ENCODE data around the gene ANGPTL4. TPM values are rescaled to one million over a fixed set of nuclear protein-coding genes. Genes with fewer than 3 reads are reported as not detected.

ANGPTL4 gene
- total and polyA plus RNA-seq, 2 of the 13 experiments (the other 11 are each of a cell fraction or from before 2014, with no cell fraction given), result 0.80 to 21.7 TPM

DNA sequence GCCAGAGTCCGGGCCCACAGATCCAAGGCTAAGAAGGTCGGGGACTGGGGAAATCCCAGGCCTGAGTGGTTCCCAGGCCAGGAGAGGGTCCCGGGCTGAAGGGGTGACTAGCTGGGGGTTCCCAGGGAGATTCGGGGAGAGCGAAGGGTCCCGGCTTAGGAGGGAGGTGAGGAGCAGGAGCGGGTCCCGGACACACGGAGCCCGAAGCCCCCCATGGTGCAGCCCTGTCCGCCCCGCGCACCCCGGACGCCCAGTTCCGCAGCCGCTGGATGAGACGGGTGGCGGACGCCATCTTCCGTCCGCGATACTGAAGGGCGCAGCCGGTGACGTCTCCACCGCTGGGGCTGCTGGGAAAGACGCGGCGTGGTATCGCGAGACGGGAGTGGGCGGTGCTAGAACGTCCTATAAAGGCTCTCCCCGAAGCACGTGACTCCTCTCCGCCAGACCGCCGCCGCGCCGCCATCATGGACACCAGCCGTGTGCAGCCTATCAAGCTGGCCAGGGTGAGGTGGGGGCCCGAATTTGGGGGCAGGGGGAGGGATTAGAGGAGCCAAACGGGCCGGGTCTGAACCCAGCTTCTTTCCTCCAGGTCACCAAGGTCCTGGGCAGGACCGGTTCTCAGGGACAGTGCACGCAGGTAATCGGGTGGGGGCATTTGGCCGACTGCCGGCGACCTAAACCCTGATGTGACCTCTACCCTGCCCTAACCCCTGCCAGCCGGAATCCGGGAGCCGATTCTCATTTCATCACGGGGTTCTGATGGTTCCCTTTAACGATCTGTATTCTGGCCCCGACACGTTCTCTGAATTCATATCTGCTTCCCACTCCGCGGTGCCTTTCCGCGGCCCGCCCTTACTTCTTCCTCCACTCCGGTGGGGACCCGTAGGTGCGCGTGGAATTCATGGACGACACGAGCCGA lies 42.6 kb upstream of the ANGPTL4 start, which contains the start of the genes NDUFA7 and RPS28 (continued):
- TF ChIP-seq ZNF468 (CRISPR knock-in tag; IDR thresholded peaks at IDR 0.05), result no peak
- TF ChIP-seq, protein P1, sequence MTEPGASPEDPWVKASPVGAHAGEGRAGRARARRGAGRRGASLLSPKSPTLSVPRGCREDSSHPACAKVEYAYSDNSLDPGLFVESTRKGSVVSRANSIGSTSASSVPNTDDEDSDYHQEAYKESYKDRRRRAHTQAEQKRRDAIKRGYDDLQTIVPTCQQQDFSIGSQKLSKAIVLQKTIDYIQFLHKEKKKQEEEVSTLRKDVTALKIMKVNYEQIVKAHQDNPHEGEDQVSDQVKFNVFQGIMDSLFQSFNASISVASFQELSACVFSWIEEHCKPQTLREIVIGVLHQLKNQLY (CRISPR knock-in tag; IDR thresholded peaks at IDR 0.05), result 0 out of 2 replicates have a peak, but pooled peaks have one; percentile 13
- no peak for TF ChIP-seq ZNF678 (CRISPR knock-in tag; IDR thresholded peaks at IDR 0.05)
- TF ChIP-seq, protein P2, sequence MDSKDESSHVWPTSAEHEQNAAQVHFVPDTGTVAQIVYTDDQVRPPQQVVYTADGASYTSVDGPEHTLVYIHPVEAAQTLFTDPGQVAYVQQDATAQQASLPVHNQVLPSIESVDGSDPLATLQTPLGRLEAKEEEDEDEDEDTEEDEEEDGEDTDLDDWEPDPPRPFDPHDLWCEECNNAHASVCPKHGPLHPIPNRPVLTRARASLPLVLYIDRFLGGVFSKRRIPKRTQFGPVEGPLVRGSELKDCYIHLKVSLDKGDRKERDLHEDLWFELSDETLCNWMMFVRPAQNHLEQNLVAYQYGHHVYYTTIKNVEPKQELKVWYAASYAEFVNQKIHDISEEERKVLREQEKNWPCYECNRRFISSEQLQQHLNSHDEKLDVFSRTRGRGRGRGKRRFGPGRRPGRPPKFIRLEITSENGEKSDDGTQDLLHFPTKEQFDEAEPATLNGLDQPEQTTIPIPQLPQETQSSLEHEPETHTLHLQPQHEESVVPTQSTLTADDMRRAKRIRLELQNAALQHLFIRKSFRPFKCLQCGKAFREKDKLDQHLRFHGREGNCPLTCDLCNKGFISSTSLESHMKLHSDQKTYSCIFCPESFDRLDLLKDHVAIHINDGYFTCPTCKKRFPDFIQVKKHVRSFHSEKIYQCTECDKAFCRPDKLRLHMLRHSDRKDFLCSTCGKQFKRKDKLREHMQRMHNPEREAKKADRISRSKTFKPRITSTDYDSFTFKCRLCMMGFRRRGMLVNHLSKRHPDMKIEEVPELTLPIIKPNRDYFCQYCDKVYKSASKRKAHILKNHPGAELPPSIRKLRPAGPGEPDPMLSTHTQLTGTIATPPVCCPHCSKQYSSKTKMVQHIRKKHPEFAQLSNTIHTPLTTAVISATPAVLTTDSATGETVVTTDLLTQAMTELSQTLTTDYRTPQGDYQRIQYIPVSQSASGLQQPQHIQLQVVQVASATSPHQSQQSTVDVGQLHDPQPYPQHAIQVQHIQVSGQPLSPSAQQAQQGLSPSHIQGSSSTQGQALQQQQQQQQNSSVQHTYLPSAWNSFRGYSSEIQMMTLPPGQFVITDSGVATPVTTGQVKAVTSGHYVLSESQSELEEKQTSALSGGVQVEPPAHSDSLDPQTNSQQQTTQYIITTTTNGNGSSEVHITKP (CRISPR knock-in tag; IDR thresholded peaks at IDR 0.05; ENCODE audit: low read depth), result no peak; the same call in 1 of the 2 replicates
- peak; percentile 94 for TF ChIP-seq ZNF143 (CRISPR knock-in tag; IDR thresholded peaks at IDR 0.05)
- peak; percentile 80; the same call in 1 of the 2 replicates for TF ChIP-seq GZF1 (CRISPR knock-in tag; IDR thresholded peaks at IDR 0.05)
- TF ChIP-seq, protein P3, sequence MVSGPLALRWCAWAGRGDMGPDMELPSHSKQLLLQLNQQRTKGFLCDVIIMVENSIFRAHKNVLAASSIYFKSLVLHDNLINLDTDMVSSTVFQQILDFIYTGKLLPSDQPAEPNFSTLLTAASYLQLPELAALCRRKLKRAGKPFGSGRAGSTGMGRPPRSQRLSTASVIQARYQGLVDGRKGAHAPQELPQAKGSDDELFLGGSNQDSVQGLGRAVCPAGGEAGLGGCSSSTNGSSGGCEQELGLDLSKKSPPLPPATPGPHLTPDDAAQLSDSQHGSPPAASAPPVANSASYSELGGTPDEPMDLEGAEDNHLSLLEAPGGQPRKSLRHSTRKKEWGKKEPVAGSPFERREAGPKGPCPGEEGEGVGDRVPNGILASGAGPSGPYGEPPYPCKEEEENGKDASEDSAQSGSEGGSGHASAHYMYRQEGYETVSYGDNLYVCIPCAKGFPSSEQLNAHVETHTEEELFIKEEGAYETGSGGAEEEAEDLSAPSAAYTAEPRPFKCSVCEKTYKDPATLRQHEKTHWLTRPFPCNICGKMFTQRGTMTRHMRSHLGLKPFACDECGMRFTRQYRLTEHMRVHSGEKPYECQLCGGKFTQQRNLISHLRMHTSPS (CRISPR knock-in tag; IDR thresholded peaks at IDR 0.05; ENCODE audit: low read depth), result no peak
- TF ChIP-seq ZSCAN21 (CRISPR knock-in tag; IDR thresholded peaks at IDR 0.05; ENCODE audit: borderline replicate concordance), result no peak; the same call in 1 of the 2 replicates
- no peak for TF ChIP-seq DPF2 (CRISPR knock-in tag; IDR thresholded peaks at IDR 0.05; ENCODE audit: borderline replicate concordance, low read depth)
- no peak; the same call in 1 of the 2 replicates for TF ChIP-seq FOXJ3 (CRISPR knock-in tag; IDR thresholded peaks at IDR 0.05; ENCODE audit: borderline replicate concordance)
- no peak for TF ChIP-seq NCOA5 (CRISPR knock-in tag; IDR thresholded peaks at IDR 0.05)
- TF ChIP-seq ZFP36L1 (CRISPR knock-in tag; IDR thresholded peaks at IDR 0.05), result peak; percentile 17; the same call in 1 of the 2 replicates
- TF ChIP-seq SP1 (IDR thresholded peaks at IDR 0.05), result no peak
- peak; percentile 95 for TF ChIP-seq SP1 (CRISPR knock-in tag; IDR thresholded peaks at IDR 0.05)
- no peak for TF ChIP-seq ARID2 (CRISPR knock-in tag; IDR thresholded peaks at IDR 0.05; ENCODE audit: borderline replicate concordance)
- TF ChIP-seq, protein P4, sequence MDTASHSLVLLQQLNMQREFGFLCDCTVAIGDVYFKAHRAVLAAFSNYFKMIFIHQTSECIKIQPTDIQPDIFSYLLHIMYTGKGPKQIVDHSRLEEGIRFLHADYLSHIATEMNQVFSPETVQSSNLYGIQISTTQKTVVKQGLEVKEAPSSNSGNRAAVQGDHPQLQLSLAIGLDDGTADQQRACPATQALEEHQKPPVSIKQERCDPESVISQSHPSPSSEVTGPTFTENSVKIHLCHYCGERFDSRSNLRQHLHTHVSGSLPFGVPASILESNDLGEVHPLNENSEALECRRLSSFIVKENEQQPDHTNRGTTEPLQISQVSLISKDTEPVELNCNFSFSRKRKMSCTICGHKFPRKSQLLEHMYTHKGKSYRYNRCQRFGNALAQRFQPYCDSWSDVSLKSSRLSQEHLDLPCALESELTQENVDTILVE (CRISPR knock-in tag; IDR thresholded peaks at IDR 0.05), result peak; percentile 67; the same call in 1 of the 2 replicates
- no peak for TF ChIP-seq ZNF724P (CRISPR knock-in tag; IDR thresholded peaks at IDR 0.05; ENCODE audit: borderline replicate concordance)
- 0 out of 2 replicates have a peak, but pooled peaks have one; percentile 21 for TF ChIP-seq SOX5 (CRISPR knock-in tag; IDR thresholded peaks at IDR 0.05; ENCODE audit: borderline replicate concordance)
- TF ChIP-seq, protein P5, sequence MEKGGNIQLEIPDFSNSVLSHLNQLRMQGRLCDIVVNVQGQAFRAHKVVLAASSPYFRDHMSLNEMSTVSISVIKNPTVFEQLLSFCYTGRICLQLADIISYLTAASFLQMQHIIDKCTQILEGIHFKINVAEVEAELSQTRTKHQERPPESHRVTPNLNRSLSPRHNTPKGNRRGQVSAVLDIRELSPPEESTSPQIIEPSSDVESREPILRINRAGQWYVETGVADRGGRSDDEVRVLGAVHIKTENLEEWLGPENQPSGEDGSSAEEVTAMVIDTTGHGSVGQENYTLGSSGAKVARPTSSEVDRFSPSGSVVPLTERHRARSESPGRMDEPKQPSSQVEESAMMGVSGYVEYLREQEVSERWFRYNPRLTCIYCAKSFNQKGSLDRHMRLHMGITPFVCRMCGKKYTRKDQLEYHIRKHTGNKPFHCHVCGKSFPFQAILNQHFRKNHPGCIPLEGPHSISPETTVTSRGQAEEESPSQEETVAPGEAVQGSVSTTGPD (CRISPR knock-in tag; IDR thresholded peaks at IDR 0.05), result peak; percentile 73
